Superior temporal gyrus (tissue), 1 donor: ENCODE measurements around the gene KRTCAP3.
A peak's percentile ranks its signal among the peaks of the same experiment; 100 is the strongest.

Experiments
- DNase-seq: peaks from one replicate; pipeline ENCODE4 v3.0.0-alpha.2; 2016; ENCODE audit errors: extremely low spot score

The KRTCAP3 gene

GRCh38 chr2:27441226-27441926, 805 bp upstream of the KRTCAP3 start:
- DNase-seq = no peak

- DNase-seq = no peak
Measured at GRCh38 chr2:27442920-27443282, 720 bp downstream of the KRTCAP3 start.

- no peak for DNase-seq
Measured at GRCh38 chr2:27445155-27445554, 3.0 kb downstream of the KRTCAP3 start.

GRCh38 chr2:27445615-27446014, 3.4 kb downstream of the KRTCAP3 start:
- no peak for DNase-seq

GRCh38 chr2:27446057-27446456, 3.9 kb downstream of the KRTCAP3 start:
- DNase-seq = no peak

GRCh38 chr2:27448381-27448780, 6.2 kb downstream of the KRTCAP3 start:
- no peak for DNase-seq

GRCh38 chr2:27451095-27451494, 8.9 kb downstream of the KRTCAP3 start:
- DNase-seq = no peak

GRCh38 chr2:27453968-27454367, 11.8 kb downstream of the KRTCAP3 start:
- DNase-seq = no peak

- no peak for DNase-seq
Measured at GRCh38 chr2:27461118-27461517, 18.9 kb downstream of the KRTCAP3 start.

- no peak for DNase-seq
Measured at GRCh38 chr2:27464443-27464842, 22.3 kb downstream of the KRTCAP3 start.

GRCh38 chr2:27471961-27472360, 29.8 kb downstream of the KRTCAP3 start:
- DNase-seq = no peak

GRCh38 chr2:27485496-27485895, 43.3 kb downstream of the KRTCAP3 start:
- DNase-seq = peak; percentile 29

GRCh38 chr2:27489118-27489497, 46.9 kb downstream of the KRTCAP3 start:
- DNase-seq = no peak

GRCh38 chr2:27489498-27490397, 47.6 kb downstream of the KRTCAP3 start, which contains the start of gene IFT172:
TSS of gene IFT172 (minus strand) at chr2:27489743. CDS start at chr2:27489653, 90 bp downstream.
- DNase-seq = peak; percentile 99

- DNase-seq = no peak
Measured at GRCh38 chr2:27492557-27492956, 50.4 kb downstream of the KRTCAP3 start.

GRCh38 chr2:27493948-27494283, 51.7 kb downstream of the KRTCAP3 start:
- no peak for DNase-seq
